Suppressor macrophage (primary cell): ENCODE data around the gene NUTF2.
A peak's percentile ranks its signal among the peaks of the same experiment; 100 is the strongest.

ENCODE experiments used
- DNase-seq, 4 experiments: peaks; one replicate each; pipeline ENCODE4 v3.0.0-alpha.2; 2020 to 2022

The NUTF2 gene

DNA sequence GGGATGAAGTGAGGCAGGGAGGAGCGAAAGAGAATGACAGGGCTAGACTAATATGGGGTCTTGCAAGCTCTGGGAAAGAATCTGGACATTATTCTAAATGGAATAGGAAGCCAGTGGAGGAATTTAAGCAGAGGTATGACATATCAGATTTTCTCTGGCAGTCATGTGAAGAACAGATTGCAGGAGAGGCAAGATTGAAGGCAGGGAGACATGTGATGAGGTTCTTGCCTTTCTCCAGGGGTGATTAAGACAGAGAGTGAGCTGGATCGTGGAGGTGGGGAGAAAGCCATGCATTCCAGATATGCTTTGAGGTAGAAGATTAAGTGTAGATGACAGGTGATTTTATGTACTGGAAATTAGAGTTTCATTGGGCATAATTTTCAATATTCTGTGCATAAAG lies 8.9 kb upstream of the NUTF2 start:
- DNase-seq, result no peak

DNA sequence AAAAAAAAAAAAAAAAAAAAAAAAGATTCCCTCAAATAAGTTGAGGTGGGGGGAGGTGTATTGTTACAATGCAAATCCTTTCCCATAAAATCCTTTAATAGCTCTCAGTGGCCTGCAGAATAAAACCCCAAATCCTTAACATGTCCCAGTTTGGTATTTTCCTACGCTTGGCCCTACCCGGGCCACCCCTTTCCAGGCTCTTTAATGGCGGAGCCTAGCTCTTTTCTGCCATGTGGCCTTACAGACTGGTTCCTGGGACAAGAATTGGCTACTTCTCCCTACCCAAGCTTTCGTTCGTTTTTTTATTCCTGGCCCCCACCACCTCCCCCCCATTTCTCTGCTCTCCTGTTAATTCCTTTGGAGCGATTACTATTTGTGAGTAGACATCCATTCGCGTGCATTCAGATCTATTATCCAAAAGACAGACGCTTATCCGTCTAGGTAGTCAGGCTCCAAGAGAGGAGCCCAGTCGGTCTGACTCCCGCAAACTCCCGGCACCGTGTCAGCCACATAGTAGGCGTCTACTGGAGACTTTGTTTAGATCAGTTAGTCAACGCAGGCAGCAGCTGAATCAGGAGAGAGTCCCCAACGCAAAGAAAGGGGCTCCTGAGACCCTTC lies 5.4 kb upstream of the NUTF2 start:
- DNase-seq, result no peak

DNA sequence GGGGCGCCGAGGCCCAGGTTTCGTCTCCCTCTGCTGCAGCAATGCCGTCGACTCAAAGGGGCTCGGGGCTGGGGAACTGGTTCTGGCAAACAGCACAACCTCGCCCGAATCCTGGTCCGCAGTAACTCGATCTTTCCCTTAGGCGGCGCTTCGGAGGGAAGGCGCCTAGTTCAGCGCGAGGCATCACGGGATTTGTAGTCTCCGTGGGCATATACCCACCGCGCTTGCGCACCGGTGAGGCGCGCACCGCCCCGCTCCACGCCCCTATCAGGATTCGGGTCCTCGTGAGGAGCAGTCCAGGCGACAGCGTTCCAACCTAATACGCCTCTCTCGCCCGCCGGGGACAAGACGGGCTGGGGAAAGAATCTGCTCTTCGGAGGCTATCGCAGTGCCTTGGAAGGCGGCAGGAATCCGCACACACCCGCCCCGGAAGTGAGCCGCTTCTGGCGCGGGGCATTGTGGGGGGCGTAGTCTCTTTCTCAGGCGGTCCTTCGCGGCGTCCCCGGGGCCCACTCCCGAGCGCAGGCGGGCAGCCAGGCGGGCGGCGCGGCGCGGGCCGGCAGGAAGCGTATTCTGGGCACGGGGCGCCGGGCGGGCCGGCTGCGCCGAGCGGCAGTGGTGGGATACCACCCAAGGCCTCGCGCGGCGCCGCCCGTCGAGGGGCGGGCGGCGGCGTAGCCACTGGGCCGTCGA lies 4.8 kb upstream of the NUTF2 start, which contains the start of gene THAP11:
THAP11 (plus strand) TSS at position 505 of the 693 bp plus-strand sequence. CDS start 235 bp downstream, outside the sequence.
- peak; percentile 96 to 98 (median 97) for DNase-seq

DNA sequence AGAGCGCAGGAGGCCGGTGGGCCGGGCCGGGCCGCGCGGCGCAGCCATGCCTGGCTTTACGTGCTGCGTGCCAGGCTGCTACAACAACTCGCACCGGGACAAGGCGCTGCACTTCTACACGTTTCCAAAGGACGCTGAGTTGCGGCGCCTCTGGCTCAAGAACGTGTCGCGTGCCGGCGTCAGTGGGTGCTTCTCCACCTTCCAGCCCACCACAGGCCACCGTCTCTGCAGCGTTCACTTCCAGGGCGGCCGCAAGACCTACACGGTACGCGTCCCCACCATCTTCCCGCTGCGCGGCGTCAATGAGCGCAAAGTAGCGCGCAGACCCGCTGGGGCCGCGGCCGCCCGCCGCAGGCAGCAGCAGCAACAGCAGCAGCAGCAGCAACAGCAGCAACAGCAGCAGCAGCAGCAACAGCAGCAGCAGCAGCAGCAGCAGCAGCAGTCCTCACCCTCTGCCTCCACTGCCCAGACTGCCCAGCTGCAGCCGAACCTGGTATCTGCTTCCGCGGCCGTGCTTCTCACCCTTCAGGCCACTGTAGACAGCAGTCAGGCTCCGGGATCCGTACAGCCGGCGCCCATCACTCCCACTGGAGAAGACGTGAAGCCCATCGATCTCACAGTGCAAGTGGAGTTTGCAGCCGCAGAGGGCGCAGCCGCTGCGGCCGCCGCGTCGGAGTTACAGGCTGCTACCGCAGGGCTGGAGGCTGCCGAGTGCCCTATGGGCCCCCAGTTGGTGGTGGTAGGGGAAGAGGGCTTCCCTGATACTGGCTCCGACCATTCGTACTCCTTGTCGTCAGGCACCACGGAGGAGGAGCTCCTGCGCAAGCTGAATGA lies 4.0 kb upstream of the NUTF2 start:
- peak; percentile 48 to 76 (median 70) for DNase-seq

DNA sequence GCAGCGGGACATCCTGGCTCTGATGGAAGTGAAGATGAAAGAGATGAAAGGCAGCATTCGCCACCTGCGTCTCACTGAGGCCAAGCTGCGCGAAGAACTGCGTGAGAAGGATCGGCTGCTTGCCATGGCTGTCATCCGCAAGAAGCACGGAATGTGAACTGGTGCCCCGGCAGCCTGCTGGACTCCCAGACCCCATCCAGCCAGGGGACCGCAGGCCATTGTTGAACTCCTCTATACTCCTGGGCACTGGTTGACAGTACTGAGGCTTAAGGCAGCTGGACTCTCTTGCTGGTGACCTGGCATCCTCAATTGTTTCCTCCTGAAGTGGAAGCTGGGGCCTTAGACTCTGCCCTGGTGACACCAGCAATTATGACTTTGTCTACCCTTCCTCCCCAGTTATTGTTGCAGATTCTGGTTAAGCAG lies 3.4 kb upstream of the NUTF2 start:
- DNase-seq, result peak in 1 of 4 experiments; percentile 16

GRCh38 chr16:67844497-67844896 lies 2.2 kb upstream of the NUTF2 start:
- no peak for DNase-seq

- DNase-seq, result peak; percentile 28 to 58 (median 35)
Measured at GRCh38 chr16:67845291-67846062, 1.3 kb upstream of the NUTF2 start.

GRCh38 chr16:67846063-67846319 lies 742 bp upstream of the NUTF2 start:
- no peak for DNase-seq

DNA sequence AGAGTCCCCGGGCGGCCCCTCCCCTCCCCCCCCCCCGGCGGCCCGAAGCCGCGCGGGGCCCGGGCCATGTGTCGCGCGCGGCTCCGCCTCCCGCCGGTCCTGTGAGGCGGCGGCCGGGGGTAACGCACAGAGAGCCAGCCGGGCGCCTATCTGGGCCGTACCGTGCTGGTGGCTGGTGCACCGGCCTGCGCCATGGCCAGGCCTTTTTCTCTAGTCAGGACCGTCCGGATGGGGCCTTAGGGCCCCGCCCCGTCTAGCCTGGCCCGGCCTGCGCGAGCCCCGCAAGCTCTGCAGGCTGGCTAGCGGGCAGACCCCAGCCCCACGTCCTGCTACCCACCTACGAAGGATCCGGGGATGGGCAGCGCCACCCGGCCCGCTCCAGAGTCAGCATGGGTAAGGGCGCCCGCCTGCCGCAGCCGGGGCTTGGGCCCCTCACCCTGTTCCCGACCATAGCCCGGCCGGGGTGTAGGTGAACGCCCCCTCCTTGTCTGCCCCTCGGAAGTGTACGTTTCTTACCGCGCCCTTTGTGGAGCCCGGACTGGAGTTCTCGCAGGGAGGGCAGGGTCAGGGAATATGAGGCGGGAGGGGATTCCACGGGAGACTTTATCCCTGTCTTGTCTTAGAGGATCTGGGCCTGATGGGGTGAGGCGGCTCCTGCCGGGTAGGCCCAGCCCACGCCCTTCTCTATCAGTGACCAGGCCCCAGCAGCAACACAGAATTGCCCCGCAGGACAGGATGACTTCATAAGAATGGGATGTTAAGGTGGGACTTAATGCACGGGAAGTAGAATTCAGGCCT lies 530 bp downstream of the NUTF2 start, which contains the start of gene CENPT:
CENPT (minus strand) TSS at position 630 of the 798 bp plus-strand sequence. CDS start 13,834 bp downstream, outside the sequence.
- peak; percentile 68 to 91 (median 84) for DNase-seq

DNA sequence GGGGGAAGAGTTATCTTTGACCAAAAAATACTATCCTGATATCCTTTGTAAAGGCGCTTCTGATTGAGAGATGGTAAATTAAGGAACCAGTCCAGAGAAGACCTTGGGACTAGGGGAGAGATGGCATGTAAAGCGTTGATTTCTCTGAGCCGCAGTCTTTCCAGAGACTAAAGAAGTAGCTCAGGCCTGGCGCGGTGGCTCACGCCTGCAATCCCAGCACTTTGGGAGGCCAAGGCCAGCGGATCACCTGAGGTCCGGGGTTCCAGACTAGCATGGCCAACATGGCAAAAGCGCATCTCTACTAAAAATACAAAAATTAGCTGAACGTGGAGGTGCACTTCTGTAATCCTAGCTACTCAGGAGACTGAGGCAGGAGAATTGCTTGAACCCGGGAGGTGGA lies 1.4 kb downstream of the NUTF2 start:
- no peak for DNase-seq

GRCh38 chr16:67853670-67854069 lies 6.9 kb downstream of the NUTF2 start:
- no peak for DNase-seq

GRCh38 chr16:67855789-67856188 lies 9.1 kb downstream of the NUTF2 start:
- no peak for DNase-seq

GRCh38 chr16:67856927-67857546 lies 10.3 kb downstream of the NUTF2 start:
- no peak for DNase-seq

GRCh38 chr16:67857547-67858233 lies 11.0 kb downstream of the NUTF2 start:
- DNase-seq, result peak; percentile 89 to 97 (median 92)

- peak; percentile 11 to 58 (median 52) for DNase-seq
Measured at GRCh38 chr16:67858500-67858899, 11.8 kb downstream of the NUTF2 start.

DNA sequence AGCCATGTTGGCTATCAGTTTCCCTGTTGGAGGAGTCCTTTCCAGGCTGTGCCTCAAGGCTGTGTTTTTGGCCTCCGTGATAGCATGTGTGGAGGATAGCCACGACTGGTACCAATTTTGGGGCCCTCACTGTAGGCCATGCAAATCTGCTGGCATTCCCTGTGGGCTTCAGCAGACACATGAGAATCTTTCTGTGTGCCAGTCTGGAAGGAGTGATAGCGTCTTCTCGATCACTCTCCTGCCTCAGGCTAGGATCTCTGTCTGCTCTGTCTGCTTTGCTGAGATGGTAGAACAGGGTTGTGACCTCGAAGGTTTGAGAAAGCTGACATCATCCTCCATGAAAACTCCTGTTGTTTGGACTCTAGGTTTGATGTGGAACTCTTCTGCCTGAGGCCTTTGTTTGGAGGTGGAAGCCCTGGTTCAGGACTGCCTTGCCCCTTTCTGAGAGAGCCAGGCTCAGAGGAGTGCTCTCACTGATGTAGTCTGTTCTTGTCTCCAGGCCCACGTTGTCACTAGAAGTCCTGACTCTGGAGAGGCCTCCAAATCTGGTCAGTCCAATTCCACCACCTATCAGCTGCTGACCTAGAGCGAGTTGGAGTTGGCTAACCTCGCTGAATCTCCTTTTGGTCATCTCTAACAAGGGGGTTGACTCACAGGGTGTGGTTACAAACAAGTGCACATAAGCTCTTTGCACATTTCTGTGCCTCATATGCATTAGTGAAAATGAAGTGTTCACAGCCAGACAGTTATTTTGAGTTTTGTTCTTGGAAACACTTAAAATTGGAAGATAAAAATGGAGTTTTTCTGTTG lies 14.1 kb downstream of the NUTF2 start:
- DNase-seq, result peak in 1 of 4 experiments; percentile 14

- no peak for DNase-seq
Measured at GRCh38 chr16:67861877-67862276, 15.1 kb downstream of the NUTF2 start.

DNA sequence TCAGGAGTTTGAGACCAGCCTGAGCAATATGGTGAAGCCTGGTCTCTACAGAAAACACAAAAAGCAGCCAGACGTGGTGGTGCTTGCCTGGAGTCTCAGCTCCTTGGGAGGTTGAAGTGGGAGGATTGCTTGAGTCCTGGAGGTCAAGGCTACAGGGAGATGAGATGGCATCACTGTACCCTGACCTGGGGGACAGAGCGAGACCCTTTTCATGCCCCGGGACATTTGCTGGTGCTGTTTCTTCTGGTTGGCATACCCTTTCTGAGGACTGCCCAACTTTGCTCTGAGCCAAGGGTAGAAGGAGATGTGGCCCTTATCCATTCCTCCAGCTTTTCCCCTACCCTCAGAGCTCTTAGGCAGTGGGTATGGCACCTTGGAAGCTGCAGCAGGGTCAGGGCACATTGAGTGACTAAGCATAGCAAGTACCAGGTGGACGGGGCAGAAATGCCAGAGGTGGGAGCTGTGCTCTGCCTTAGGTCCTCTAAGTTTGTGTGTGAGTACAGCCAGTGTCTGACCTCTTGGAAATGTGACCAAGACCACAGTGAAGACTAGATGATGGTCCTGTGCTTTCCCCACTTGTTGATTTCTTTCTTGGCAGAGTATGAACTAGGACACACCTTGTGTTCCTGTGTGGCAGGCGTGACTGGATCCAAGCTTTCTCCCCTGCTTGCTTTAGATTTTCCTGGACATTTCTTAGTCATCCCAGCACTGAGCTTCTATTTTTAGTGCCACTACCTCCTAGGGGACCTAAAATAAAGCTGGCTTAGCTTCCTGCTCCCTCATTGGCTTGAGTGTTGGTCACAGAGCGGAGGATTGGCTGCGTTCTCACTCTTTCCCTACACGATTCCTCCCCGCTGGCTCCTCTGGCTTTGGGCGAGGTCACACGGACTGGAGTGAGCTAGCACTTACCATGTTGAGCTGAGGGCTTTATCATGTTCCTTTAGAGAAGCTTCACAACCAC lies 16.2 kb downstream of the NUTF2 start:
- DNase-seq, result no peak
